ENCODE measurements around the gene ESRRB.
A peak's percentile ranks its signal among the peaks of the same experiment; 100 is the strongest.

The ESRRB gene

GRCh38 chr14:76439237-76439775 lies 63.4 kb downstream of the ESRRB start:
- TF ChIP-seq, protein P1, sequence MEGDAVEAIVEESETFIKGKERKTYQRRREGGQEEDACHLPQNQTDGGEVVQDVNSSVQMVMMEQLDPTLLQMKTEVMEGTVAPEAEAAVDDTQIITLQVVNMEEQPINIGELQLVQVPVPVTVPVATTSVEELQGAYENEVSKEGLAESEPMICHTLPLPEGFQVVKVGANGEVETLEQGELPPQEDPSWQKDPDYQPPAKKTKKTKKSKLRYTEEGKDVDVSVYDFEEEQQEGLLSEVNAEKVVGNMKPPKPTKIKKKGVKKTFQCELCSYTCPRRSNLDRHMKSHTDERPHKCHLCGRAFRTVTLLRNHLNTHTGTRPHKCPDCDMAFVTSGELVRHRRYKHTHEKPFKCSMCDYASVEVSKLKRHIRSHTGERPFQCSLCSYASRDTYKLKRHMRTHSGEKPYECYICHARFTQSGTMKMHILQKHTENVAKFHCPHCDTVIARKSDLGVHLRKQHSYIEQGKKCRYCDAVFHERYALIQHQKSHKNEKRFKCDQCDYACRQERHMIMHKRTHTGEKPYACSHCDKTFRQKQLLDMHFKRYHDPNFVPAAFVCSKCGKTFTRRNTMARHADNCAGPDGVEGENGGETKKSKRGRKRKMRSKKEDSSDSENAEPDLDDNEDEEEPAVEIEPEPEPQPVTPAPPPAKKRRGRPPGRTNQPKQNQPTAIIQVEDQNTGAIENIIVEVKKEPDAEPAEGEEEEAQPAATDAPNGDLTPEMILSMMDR (IDR thresholded peaks at IDR 0.05; ENCODE audit: poor library complexity, severe bottlenecking): no peak
- Histone ChIP-seq H3K27me3 (ENCODE audit: insufficient read depth, poor library complexity, severe bottlenecking) (no peaks in the 10 kb centered on the region), H3K4me3 (ENCODE audit: severe bottlenecking) (no peak overlapping the region), H3K27ac (ENCODE audit: poor library complexity, severe bottlenecking) (no peak overlapping the region), H3K9me3 (ENCODE audit: severe bottlenecking) (no peaks in the 10 kb centered on the region), H3K4me1 (ENCODE audit: insufficient read depth, poor library complexity, severe bottlenecking) (no peaks in the 10 kb centered on the region), H3K36me3 (ENCODE audit: low read depth) (no peaks in the 10 kb centered on the region)
- DNase-seq (ENCODE audit: low spot score): no peak
- no peak for ATAC-seq (ENCODE audit: low read depth)

- DNase-seq (ENCODE audit: low spot score): no peak
- Histone ChIP-seq H3K36me3 (ENCODE audit: low read depth) (no peaks in the 10 kb centered on the region), H3K4me3 (ENCODE audit: severe bottlenecking) (no peak overlapping the region), H3K4me1 (ENCODE audit: insufficient read depth, poor library complexity, severe bottlenecking) (no peaks in the 10 kb centered on the region), H3K9me3 (ENCODE audit: severe bottlenecking) (no peaks in the 10 kb centered on the region), H3K27ac (ENCODE audit: poor library complexity, severe bottlenecking) (no peak overlapping the region), H3K27me3 (ENCODE audit: insufficient read depth, poor library complexity, severe bottlenecking) (peaks cover 2% of the 10 kb centered on the region)
- no peak for ATAC-seq (ENCODE audit: low read depth)
- TF ChIP-seq, protein P1 (IDR thresholded peaks at IDR 0.05; ENCODE audit: poor library complexity, severe bottlenecking): no peak
Measured at GRCh38 chr14:76446486-76446885, 70.5 kb downstream of the ESRRB start.

DNA sequence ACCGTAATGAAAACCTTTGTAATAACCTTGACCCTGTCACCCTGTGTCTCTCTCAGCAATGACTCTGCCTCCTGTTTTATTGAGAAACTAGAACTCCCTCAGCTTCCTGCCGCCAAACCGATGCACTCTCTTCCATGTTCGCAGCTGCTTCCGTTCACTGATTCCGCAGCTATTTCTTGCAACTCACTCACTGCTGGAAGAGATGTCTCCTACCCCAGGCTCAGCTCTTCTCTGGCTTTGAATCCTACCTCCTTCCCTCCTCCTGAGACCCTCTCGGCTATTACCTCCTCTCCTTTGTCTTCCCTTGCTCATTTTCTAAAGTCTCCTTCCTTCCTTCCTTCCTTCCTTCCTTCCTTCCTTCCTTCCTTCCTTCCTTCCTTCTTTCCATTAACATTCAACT lies 71.0 kb downstream of the ESRRB start:
- no peaks in the 10 kb centered on the region for H3K4me1 ChIP-seq (ENCODE audit: insufficient read depth, poor library complexity, severe bottlenecking)
- H3K27me3 ChIP-seq (ENCODE audit: insufficient read depth, poor library complexity, severe bottlenecking): peaks cover 2% of the 10 kb centered on the region
- H3K27ac ChIP-seq (ENCODE audit: poor library complexity, severe bottlenecking): no peak overlapping the region
- H3K4me3 ChIP-seq (ENCODE audit: severe bottlenecking): no peak overlapping the region
- no peaks in the 10 kb centered on the region for H3K9me3 ChIP-seq (ENCODE audit: severe bottlenecking)
- DNase-seq (ENCODE audit: low spot score) (no peak), ATAC-seq (ENCODE audit: low read depth) (no peak)
- TF ChIP-seq, protein P1 (IDR thresholded peaks at IDR 0.05; ENCODE audit: poor library complexity, severe bottlenecking): no peak
- no peaks in the 10 kb centered on the region for H3K36me3 ChIP-seq (ENCODE audit: low read depth)

DNA sequence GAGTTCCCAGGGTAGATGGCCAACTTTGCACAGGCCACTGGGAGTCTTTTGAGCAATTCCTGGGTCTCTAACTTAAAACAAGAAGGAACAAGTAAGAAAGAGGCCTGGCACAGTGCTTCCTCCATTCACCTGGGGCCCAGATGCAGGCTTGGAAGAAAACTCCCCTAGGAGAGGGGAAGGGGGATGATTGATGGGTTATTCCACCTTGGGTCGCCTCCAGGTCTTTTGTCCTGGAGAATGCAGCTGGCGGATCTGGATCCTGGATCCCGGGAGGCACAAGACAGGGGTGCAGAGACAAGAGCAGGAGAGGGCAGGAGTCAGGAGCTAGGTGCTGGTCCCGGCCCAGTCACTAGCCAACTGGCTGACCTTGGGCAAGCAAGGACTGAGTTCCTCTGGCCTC lies 74.5 kb downstream of the ESRRB start:
- H3K4me3 ChIP-seq (ENCODE audit: severe bottlenecking): no peak overlapping the region
- no peaks in the 10 kb centered on the region for H3K4me1 ChIP-seq (ENCODE audit: insufficient read depth, poor library complexity, severe bottlenecking)
- H3K27ac ChIP-seq (ENCODE audit: poor library complexity, severe bottlenecking): no peak overlapping the region
- no peaks in the 10 kb centered on the region for H3K9me3 ChIP-seq (ENCODE audit: severe bottlenecking)
- no peak for ATAC-seq (ENCODE audit: low read depth)
- peaks cover 2% of the 10 kb centered on the region for H3K27me3 ChIP-seq (ENCODE audit: insufficient read depth, poor library complexity, severe bottlenecking)
- no peaks in the 10 kb centered on the region for H3K36me3 ChIP-seq (ENCODE audit: low read depth)
- TF ChIP-seq, protein P1 (IDR thresholded peaks at IDR 0.05; ENCODE audit: poor library complexity, severe bottlenecking): no peak
- DNase-seq (ENCODE audit: low spot score): no peak

GRCh38 chr14:76456200-76456599 lies 80.3 kb downstream of the ESRRB start:
- no peaks in the 10 kb centered on the region for H3K4me1 ChIP-seq (ENCODE audit: insufficient read depth, poor library complexity, severe bottlenecking)
- H3K9me3 ChIP-seq (ENCODE audit: severe bottlenecking): no peaks in the 10 kb centered on the region
- TF ChIP-seq, protein P1 (IDR thresholded peaks at IDR 0.05; ENCODE audit: poor library complexity, severe bottlenecking): peak; percentile 47
- no peak overlapping the region for H3K4me3 ChIP-seq (ENCODE audit: severe bottlenecking)
- no peaks in the 10 kb centered on the region for H3K27me3 ChIP-seq (ENCODE audit: insufficient read depth, poor library complexity, severe bottlenecking)
- DNase-seq (ENCODE audit: low spot score): no peak
- no peak overlapping the region for H3K27ac ChIP-seq (ENCODE audit: poor library complexity, severe bottlenecking)
- peak; percentile 55; the same call in 1 of the 3 replicates for ATAC-seq (ENCODE audit: low read depth)
- H3K36me3 ChIP-seq (ENCODE audit: low read depth): no peaks in the 10 kb centered on the region
